ENCODE results near the gene IGFALS. TPM values are rescaled to one million over a fixed set of nuclear protein-coding genes. Genes with fewer than 3 reads are reported as not detected.

The IGFALS gene
- total RNA-seq, 4 donors from 2014 or later, result 0.19 to 0.50 TPM; not detected in 2

DNA sequence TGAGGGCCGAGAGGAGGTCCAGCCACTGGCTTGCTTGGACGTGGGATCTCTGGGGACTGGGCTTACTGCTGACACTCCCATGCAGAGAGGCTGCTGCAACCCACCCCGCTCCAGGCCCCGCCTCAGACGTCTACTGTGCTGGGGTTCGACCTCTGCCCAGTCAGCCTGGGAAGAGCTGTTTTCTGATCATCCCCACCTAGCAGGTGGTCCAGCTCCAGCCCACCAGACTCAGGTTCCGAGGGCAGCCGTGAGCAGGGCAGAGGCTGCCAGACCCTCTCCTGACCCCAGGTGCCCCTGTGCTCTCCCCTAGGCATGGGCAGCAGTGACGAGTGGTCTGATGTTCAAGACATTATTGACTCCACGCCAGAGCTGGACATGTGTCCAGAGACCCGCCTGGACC is 45.6 kb downstream of the IGFALS start:
- DNase-seq (ENCODE audit: low spot score), result no peak
- TF ChIP-seq, protein P1, sequence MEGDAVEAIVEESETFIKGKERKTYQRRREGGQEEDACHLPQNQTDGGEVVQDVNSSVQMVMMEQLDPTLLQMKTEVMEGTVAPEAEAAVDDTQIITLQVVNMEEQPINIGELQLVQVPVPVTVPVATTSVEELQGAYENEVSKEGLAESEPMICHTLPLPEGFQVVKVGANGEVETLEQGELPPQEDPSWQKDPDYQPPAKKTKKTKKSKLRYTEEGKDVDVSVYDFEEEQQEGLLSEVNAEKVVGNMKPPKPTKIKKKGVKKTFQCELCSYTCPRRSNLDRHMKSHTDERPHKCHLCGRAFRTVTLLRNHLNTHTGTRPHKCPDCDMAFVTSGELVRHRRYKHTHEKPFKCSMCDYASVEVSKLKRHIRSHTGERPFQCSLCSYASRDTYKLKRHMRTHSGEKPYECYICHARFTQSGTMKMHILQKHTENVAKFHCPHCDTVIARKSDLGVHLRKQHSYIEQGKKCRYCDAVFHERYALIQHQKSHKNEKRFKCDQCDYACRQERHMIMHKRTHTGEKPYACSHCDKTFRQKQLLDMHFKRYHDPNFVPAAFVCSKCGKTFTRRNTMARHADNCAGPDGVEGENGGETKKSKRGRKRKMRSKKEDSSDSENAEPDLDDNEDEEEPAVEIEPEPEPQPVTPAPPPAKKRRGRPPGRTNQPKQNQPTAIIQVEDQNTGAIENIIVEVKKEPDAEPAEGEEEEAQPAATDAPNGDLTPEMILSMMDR (IDR thresholded peaks at IDR 0.05), result no peak
- no peak for ATAC-seq (ENCODE audit: low FRiP score)

DNA sequence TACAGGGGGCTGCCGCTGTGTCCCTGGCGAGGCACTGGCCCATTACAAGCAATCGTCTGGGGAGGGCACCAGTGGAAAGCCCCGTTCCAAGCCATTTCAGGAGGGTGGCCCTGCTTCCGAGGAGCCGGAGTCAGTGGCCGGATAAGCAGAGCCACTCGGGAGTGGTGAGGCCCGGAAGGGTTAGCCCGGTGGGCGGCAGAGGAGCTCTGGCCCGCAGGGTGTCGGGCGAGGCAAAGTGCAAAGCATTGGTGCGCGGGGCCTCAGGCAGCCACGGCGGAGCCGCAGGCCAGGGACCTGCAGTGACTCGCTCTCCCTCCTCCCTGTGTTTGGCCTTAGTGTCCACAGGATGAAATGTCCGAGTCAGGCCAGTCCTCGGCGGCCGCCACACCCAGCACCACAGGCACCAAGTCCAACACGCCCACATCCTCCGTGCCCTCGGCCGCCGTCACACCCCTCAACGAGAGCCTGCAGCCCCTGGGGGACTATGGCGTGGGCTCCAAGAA is 46.8 kb downstream of the IGFALS start:
- ATAC-seq (ENCODE audit: low FRiP score) (no peak), DNase-seq (ENCODE audit: low spot score) (no peak)
- TF ChIP-seq, protein P1 (IDR thresholded peaks at IDR 0.05), result no peak

DNA sequence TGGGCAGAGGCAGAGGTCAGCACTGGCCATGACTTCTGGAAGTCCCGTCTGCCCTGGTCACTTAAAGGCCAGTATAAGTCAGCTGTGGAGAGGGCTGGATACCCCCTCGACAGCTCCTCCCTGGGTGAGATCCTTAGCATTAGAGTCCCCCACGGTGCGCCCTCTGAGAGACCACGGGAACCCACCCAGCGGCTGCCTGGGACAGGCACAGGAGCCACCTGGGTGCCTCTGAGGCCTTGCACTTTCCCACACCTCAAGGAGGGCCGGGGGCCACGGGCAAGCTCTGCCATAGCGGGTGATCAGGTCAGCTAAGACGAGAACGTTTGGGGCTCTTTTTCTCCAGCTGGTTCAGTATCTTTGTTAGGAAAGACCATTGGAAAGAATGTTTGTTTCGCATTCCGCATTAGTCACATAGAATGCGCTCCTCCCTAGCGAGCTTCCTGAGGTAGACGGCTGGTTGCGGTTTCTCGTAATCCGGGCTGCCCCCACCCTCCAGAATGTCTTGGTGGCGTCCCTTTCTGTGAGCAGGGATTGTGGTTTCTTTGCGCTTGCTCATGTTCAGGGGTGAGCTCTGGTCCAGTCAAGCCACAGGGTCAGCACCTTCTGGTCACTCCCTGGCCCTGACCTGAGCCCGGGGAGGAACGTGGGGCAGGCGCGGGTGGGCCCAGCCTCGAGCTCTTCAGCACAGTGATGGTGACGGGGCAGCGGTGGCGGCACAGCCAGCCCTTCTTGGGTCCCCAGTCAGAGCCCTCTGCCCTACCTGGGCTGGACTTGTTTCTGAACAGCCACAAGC is 47.4 kb downstream of the IGFALS start:
- TF ChIP-seq, protein P1 (IDR thresholded peaks at IDR 0.05), result no peak
- ATAC-seq (ENCODE audit: low FRiP score) (no peak), DNase-seq (ENCODE audit: low spot score) (no peak)

GRCh38 chr16:1745181-1745899 is 48.2 kb downstream of the IGFALS start:
- no peak for DNase-seq (ENCODE audit: low spot score)

DNA sequence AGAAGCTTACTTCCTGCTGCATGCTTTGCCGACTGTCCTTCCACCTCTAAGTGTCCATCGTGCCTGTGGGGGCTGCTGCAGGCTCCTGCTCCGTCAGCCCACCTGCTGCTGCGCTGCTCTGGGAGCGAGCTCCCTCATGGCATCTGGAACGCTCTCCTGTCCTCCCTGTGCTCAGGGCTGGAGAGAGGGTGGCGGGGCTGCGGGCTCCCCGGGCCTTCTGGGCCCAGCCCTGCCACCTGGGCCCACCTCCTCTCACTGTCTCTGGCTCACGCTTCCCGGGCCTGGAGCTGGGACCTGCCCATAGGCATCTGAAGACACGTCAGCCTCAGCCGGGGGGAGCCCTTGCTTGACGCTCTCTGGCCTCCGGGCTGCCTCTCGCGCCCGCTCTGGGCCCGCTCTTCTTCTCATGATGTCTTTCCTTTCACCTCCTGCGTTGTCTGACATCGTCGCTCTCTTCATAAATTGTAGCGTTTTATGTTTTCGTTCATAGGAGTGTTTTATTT is 49.1 kb downstream of the IGFALS start:
- no peak for DNase-seq (ENCODE audit: low spot score)
- TF ChIP-seq, protein P1 (IDR thresholded peaks at IDR 0.05), result no peak
- no peak for ATAC-seq (ENCODE audit: low FRiP score)

More at GRCh38 chr16:1745181-1745899, 48.2 kb downstream of the IGFALS start:
- no peak for ATAC-seq (ENCODE audit: low FRiP score)
- TF ChIP-seq, protein P1 (IDR thresholded peaks at IDR 0.05), result no peak

DNA sequence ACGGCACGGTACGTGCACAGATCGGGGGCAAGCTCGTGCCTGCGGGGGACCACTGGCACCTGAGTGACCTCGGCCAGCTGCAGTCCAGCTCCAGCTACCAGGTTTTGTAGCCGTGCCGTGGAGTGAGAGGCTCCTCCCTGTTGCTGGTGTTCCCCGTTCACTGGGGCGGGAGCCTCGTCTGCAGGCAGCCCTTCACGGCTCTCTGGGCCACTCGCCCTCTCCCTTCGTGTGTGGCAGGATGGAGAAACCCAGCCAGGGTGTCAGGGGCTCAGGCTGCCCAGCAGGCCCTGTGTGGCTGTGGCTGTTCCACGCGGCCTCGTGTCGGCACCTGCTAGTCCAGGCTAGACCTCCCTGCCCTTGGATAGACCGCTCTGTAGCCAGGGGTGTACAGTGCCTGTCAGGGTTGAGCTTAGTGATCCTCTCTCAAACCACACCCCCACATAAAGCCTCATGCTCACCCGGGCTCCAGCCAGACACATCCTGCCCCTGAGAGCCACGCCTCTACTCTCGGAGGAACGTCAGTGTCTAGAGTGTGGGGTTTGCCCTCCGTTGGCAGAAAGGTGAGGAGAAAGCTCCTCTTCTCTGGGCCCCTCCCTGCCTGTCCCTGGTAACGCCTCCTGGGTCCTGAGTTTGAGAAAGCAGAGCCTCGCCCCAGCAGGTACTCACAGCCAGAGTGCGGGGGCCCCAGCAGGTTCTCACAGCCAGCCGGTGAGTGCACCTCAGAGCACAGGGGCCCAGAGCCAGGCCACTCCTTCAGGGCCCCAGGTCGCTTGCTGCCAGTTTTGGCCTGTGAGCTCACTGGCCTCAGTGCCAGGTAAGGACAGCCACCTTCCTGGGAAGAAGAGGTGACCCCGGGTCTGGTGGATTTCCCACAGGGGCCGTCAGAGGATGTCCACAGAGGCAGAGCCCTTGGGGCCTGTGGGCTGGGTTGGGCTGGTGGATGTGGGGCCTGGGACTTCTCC is 49.8 kb downstream of the IGFALS start:
- DNase-seq (ENCODE audit: low spot score) (no peak), ATAC-seq (ENCODE audit: low FRiP score) (no peak)
- TF ChIP-seq, protein P1 (IDR thresholded peaks at IDR 0.05), result no peak

Data from omental fat pad (tissue), 4 donors.